Measurements from ENCODE around the gene ADAMTS1. TPM values are rescaled to one million over a fixed set of nuclear protein-coding genes. Genes with fewer than 3 reads are reported as not detected.

The ADAMTS1 gene
- total RNA-seq, 1 donor from 2014 or later: 241 TPM

- Histone ChIP-seq H3K27ac (no peak overlapping the region), H3K27me3 (no peaks in the 10 kb centered on the region), H3K9me3 (no peaks in the 10 kb centered on the region), H3K4me3 (no peak overlapping the region), H3K4me1 (no peaks in the 10 kb centered on the region), H3K36me3 (no peaks in the 10 kb centered on the region)
- intact Hi-C loops (cut with DNase I): no loop called here
- TF ChIP-seq POLR2A (IDR thresholded peaks at IDR 0.05): no peak
- no peak for TF ChIP-seq POLR2AphosphoS5 (IDR thresholded peaks at IDR 0.05; ENCODE audit: insufficient read depth in 1 of 2, low read depth in 1 of 2)
- no peak for DNase-seq (ENCODE audit: extremely low spot score in 2 of 2)
Measured at GRCh38 chr21:26811482-26811881, 33.7 kb downstream of the ADAMTS1 start.

DNA sequence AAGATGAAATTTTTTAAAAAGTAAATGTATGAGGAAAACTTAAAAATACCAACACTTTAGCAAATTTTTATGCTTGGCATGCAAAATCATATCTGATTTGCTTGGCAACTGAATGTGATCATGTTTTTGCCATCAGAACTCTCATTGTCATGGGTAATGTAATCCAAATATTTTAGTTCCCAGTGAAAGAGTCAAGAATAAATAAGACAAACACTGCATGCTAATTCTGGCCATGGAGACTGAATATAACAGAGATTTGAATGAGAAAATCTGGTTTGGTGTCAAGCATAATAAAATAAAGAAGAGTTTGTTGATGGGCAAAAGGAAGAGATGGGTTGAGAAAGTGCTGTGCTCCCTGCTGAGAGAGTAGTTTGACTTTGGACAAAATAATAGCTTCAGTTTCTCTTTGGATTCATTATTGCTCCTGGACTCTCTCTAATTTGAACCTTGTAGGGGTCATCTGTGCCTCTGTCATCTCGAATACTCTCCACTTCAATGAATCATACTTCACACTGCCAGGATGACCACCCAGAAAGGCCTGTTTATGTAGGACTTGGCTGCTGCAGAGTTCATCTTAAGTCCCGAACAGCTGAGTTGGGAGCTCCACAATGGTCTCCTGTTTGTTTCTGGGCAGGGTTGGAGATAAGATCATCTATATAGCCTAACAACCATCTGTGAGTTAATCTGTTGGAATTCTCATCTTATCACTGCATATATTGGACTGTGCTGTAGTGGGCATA, 34.4 kb downstream of the ADAMTS1 start:
- Histone ChIP-seq H3K27ac (no peak overlapping the region), H3K4me1 (no peaks in the 10 kb centered on the region), H3K27me3 (no peaks in the 10 kb centered on the region)

DNA sequence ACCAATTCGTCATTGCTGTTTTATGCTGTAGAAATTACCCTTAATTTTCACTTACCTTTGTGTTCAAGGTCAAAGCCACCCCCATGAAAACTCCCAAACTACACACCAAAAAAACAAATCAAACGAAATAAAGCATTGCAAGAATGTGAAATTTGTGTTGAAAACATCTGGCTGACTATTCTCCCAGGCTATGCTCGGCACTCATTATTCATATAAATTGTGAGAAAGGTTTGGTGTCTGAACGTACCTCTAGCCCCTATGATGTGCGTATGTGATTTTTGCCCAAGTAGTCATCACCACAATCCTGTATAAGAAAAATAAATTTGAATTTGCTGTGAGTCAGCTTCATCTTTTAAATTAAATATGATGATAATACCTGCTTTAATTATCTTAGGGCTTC, 34.9 kb downstream of the ADAMTS1 start:
- TF ChIP-seq POLR2AphosphoS5 (IDR thresholded peaks at IDR 0.05; ENCODE audit: insufficient read depth in 1 of 2, low read depth in 1 of 2) (no peak), POLR2A (IDR thresholded peaks at IDR 0.05) (no peak)
- TF ChIP-seq, protein P1, sequence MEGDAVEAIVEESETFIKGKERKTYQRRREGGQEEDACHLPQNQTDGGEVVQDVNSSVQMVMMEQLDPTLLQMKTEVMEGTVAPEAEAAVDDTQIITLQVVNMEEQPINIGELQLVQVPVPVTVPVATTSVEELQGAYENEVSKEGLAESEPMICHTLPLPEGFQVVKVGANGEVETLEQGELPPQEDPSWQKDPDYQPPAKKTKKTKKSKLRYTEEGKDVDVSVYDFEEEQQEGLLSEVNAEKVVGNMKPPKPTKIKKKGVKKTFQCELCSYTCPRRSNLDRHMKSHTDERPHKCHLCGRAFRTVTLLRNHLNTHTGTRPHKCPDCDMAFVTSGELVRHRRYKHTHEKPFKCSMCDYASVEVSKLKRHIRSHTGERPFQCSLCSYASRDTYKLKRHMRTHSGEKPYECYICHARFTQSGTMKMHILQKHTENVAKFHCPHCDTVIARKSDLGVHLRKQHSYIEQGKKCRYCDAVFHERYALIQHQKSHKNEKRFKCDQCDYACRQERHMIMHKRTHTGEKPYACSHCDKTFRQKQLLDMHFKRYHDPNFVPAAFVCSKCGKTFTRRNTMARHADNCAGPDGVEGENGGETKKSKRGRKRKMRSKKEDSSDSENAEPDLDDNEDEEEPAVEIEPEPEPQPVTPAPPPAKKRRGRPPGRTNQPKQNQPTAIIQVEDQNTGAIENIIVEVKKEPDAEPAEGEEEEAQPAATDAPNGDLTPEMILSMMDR (IDR thresholded peaks at IDR 0.05): no peak
- Histone ChIP-seq H3K27me3 (no peaks in the 10 kb centered on the region), H3K9me3 (no peaks in the 10 kb centered on the region), H3K4me3 (no peak overlapping the region), H3K36me3 (no peaks in the 10 kb centered on the region), H3K4me1 (peaks cover 3% of the 10 kb centered on the region), H3K27ac (no peak overlapping the region)
- DNase-seq (ENCODE audit: extremely low spot score in 2 of 2): no peak
- intact Hi-C loops (cut with DNase I): no loop called here

More for the DNA sequence above, 34.4 kb downstream of the ADAMTS1 start:
- DNase-seq (ENCODE audit: extremely low spot score in 2 of 2): no peak
- TF ChIP-seq POLR2AphosphoS5 (IDR thresholded peaks at IDR 0.05; ENCODE audit: insufficient read depth in 1 of 2, low read depth in 1 of 2) (no peak), POLR2A (IDR thresholded peaks at IDR 0.05) (no peak)
- TF ChIP-seq, protein P1 (IDR thresholded peaks at IDR 0.05): no peak
- intact Hi-C loops (cut with DNase I): no loop called here
- Histone ChIP-seq H3K9me3 (no peaks in the 10 kb centered on the region), H3K4me3 (no peak overlapping the region), H3K36me3 (no peaks in the 10 kb centered on the region)

DNA sequence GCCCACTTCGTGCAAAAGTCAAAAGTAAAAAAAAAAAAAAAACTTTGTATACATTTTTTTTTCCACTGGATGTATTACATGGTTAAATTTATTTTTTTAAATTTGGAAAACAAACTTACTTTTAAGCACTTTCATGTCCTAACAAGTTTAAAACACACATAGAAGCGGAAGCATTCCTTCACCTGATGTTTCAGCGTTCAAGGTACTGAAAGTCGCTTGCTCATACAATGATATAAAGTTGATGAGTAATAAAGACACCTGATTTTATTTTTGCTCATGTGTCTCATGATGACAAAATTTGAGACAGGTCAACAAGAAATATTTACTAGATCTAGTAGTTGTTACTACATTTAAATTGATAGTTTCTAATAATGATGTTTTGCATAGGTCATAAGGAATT, 35.5 kb downstream of the ADAMTS1 start:
- H3K27ac ChIP-seq: no peak overlapping the region
- H3K4me3 ChIP-seq: no peak overlapping the region
- no peaks in the 10 kb centered on the region for H3K27me3 ChIP-seq
- H3K4me1 ChIP-seq: peaks cover 8% of the 10 kb centered on the region
- intact Hi-C loops (cut with DNase I): no loop called here
- DNase-seq (ENCODE audit: extremely low spot score in 2 of 2): no peak
- no peaks in the 10 kb centered on the region for H3K9me3 ChIP-seq
- H3K36me3 ChIP-seq: no peaks in the 10 kb centered on the region
- TF ChIP-seq POLR2A (IDR thresholded peaks at IDR 0.05) (no peak), POLR2AphosphoS5 (IDR thresholded peaks at IDR 0.05; ENCODE audit: insufficient read depth in 1 of 2, low read depth in 1 of 2) (no peak)
- TF ChIP-seq, protein P1 (IDR thresholded peaks at IDR 0.05): no peak

DNA sequence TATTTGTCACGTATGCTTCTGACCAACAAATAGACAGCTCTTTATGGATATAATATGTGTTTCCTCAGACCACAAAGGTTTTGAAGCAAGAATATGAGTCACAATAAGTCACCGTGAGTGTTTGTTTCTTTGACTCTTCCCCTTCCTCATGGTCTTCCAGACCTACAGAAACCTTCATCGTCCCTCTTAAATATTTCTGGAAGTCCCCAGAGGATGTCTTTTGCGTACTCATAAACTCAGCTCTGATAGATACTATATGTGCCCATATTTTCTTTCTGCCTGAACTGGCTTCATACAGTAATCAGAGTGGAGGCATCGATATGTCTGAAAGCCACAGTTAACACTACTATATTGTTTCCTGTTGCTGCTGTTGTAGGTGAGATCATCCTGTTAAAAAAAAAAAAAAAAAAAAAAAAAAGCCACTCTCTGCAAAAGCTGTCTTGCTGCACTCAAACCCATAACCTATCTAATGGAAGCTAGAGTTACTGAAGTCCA, 38.4 kb downstream of the ADAMTS1 start:
- Histone ChIP-seq H3K36me3 (no peaks in the 10 kb centered on the region), H3K9me3 (no peaks in the 10 kb centered on the region), H3K27me3 (no peaks in the 10 kb centered on the region), H3K4me3 (no peak overlapping the region), H3K27ac (no peak overlapping the region), H3K4me1 (peaks cover 23% of the 10 kb centered on the region)
- DNase-seq (ENCODE audit: extremely low spot score in 2 of 2): no peak
- intact Hi-C loops (cut with DNase I): no loop called here
- no peak for TF ChIP-seq POLR2A (IDR thresholded peaks at IDR 0.05)
- TF ChIP-seq, protein P1 (IDR thresholded peaks at IDR 0.05): no peak
- no peak for TF ChIP-seq POLR2AphosphoS5 (IDR thresholded peaks at IDR 0.05; ENCODE audit: insufficient read depth in 1 of 2, low read depth in 1 of 2)

All from vagina (tissue), 2 donors.